GM12875 (cell line): ENCODE data around the gene CDC42BPB.

ENCODE experiments used
- H3K4me3 ChIP-seq: one replicate; pipeline ENCODE4 v1.5.1; 2011; ENCODE audit warnings: low read depth, low read length, control low read depth
- TF ChIP-seq, protein P1 (sequence below): IDR thresholded peaks from 2 replicates; pipeline ENCODE4 v1.5.1; 2011; ENCODE audit warnings: low read depth, mild to moderate bottlenecking, control low read depth, inconsistent platforms, low read length, moderate library complexity, borderline replicate concordance; ENCODE audit not compliant: insufficient read depth

Gene CDC42BPB

GRCh38 chr14:103064436-103064835 is 7.1 kb upstream of the CDC42BPB start:
- TF ChIP-seq, protein P1, sequence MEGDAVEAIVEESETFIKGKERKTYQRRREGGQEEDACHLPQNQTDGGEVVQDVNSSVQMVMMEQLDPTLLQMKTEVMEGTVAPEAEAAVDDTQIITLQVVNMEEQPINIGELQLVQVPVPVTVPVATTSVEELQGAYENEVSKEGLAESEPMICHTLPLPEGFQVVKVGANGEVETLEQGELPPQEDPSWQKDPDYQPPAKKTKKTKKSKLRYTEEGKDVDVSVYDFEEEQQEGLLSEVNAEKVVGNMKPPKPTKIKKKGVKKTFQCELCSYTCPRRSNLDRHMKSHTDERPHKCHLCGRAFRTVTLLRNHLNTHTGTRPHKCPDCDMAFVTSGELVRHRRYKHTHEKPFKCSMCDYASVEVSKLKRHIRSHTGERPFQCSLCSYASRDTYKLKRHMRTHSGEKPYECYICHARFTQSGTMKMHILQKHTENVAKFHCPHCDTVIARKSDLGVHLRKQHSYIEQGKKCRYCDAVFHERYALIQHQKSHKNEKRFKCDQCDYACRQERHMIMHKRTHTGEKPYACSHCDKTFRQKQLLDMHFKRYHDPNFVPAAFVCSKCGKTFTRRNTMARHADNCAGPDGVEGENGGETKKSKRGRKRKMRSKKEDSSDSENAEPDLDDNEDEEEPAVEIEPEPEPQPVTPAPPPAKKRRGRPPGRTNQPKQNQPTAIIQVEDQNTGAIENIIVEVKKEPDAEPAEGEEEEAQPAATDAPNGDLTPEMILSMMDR = no peak
- no peak overlapping the region for H3K4me3 ChIP-seq

GRCh38 chr14:103061482-103061976 is 4.2 kb upstream of the CDC42BPB start:
- no peak overlapping the region for H3K4me3 ChIP-seq
- TF ChIP-seq, protein P1 = no peak

DNA sequence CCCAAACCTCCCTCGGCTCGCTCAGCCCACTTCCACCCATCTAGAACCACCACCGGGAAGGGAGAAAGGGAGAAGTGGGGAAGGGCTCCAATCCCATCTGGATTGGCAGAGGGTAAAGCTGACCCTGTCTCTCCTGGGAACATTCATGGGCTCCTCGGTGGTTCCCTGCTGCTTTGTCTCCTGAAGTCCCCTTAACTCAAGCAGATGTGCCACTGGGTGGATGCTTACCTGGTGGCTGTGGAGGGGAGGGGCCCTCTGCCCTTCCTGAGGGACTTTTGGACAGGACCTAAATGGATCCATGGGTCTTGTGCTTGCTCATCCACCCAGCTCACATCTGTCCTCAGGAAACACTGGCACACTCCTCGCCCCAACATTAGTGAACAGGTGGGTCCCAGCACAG is 2.2 kb upstream of the CDC42BPB start:
- H3K4me3 ChIP-seq = no peak overlapping the region
- TF ChIP-seq, protein P1 = no peak

- TF ChIP-seq, protein P1 = no peak
- H3K4me3 ChIP-seq = peak overlapping the region; percentile 91
Measured at GRCh38 chr14:103058164-103059055, 1.1 kb upstream of the CDC42BPB start.

DNA sequence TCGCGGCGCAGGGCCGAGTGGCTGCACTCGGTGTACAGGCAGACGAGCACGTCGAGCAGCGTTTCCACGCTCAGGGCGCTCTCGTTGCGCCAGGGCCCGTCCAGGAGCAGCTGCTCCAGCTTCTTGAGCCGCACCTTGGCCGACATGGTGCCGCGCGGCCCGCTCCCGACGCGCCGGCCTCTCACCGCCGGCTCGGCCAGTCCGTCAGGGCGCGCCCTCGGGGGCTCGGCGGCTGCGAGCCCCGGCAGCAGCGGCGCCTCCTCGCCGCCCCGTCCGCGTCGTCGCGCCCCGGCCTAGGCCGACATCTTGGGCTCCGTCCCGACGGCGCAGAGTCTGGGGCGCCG is 349 bp downstream of the CDC42BPB start:
- peak overlapping the region; percentile 91 for H3K4me3 ChIP-seq

GRCh38 chr14:103056322-103057027 is 874 bp downstream of the CDC42BPB start:
- peak overlapping the region; percentile 91 for H3K4me3 ChIP-seq
- TF ChIP-seq, protein P1 = no peak

More for the DNA sequence above, 349 bp downstream of the CDC42BPB start:
- TF ChIP-seq, protein P1 = no peak
